ACHN (cell line): ENCODE results near the gene SCNN1B.

Source experiments
- DNase-seq: peaks from one replicate; pipeline ENCODE4 v3.0.0-alpha.2; 2015
- in situ Hi-C: cut with HindIII; loops from 2 replicates; pipeline ENCODE4 v1.10.0; 2017; ENCODE audit warnings: low sequenced_read_pairs, low pct_ligation_motif_present, low pct_unique_long_range_greater_than_20kb

SCNN1B gene

DNA sequence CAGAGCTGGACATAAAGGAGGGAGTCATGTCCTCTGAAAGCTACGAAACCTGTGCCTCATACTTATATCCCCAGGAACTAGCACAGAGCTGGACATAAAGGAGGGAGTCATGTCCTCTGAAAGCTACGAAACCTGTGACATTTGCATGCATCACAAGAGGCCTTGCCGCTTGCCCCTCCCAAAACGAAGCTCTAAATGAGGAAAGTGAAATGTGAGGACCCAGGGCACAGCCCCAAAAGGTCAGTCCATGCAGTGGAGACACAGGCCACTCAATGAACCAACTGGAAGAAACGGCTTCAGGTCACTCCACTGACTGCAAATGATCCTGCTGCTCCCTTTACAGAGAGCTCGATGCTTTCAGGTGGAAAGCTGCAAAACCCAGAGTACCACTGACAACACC is 112.6 kb downstream of the SCNN1B start:
- no peak for DNase-seq
- in situ Hi-C loops, result no loop called here

DNA sequence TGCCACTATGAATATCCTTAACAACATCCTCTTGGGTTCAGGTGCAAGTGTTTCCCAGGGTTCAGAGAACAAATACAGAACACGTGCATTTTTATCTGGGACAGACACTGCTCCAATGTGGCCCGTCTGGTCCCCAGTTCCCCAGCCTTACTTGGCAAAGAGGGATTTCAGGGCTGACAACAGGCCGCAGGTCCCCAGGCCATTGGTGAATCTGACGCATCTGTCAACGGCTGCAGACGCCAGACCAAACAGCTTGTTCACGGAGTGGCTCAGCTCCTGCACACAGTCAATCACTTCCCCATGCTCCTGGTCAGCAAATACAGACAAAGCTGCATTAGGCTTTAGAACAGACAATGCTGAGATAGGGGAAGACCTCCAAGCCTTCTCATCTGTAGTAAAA is 114.7 kb downstream of the SCNN1B start:
- no peak for DNase-seq
- in situ Hi-C loops, result no loop called here

DNA sequence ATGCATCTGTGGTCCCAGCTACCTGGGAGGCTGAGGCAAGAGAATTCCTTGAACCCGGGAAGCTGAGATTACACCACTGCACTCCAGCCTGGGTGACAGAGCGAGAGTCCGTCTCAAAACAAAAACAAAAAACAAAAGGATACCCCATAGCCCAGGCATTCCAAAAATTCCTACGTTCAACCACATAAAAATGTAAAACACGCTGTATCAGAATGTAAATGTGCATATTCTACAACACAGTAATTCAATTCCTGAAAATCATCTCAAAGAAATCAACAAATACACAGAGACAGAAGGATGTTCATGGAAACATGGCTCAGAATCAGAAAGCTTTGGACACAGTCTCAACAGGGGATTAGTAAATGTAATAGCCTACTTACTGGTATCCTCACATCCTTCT is 117.9 kb downstream of the SCNN1B start:
- no peak for DNase-seq
- in situ Hi-C loops, result no loop called here

DNA sequence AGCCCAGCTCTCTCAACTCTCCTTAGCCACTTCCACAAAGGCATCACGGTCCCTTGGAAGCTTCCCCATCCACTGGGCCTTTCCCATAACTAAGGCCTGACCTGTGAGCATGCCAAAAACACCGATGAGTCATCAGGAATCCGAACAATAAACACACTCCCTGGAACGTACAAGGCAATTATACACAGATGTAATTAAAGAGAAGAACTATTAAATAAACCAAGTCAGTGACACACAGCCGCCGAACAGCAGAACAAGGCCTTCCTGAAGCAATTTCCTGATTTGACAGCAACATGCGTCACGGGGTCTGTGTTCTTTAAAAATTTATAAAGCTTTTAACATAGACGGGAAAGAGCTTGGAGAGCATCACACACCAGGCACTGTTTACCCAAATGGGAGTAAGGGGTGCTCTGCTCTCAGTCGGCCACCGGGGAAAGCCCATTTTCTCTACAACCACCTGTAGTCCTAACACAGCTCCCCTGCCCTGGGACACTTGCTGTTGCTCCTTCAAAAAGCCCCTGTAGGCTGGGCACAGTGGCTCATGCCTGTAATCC is 121.5 kb downstream of the SCNN1B start:
- peak; percentile 57 for DNase-seq
- in situ Hi-C loops, result no loop called here

DNA sequence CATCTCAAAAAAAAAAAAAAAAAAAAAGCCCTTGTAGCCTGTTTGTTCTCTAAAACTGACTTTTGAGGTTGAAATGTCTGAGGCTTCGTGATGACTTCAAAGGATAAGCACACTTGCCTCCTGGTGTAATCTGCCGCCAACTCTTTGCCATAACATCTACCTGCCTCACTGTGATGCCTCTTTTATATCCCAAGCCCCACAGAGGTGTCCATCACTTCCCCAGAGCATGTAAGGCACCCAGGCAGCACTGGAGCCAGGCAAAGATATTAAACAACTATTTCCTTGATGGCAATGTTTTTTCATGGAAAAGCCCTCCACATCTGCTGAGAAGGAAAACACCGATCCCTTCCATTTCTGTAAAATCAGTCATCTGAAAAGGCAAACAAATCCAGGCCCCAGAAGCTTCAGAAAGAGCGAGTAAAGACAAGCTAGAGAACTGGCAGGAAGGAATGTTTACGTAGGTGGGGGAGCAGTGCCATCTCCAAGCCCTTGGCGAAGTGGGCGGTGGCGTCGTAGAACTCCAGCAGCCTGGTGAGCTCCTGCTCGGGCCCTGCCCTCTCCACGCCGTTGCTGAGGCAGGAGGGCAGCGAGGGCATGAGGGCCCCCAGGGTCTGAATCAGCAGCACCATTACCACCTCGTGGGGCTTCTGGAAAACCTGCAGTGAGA is 122.3 kb downstream of the SCNN1B start:
- in situ Hi-C loops, result no loop called here
- no peak for DNase-seq

DNA sequence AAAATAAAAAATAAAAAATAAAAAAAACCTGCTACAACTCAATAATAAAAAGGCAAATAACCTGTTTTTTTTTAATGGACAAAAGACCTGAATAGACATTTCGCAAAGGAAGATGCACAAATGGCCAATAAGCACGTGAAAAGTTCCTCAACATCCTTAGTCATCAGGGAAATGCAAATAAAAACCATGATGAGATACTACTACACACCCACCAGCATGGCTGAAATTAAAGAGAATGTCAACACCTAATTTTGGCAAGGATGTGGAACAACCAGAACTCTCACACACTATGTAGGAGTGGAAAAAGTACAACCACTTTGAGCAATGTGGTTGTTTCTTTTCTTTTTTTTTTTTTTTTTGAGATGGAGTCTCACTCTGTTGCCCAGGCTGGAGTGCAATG is 126.2 kb downstream of the SCNN1B start:
- no peak for DNase-seq
- in situ Hi-C loops, result loop anchor here (25.0 kb wide), 1 partner anchor 241 kb away; the partner anchor contains the start of gene SCNN1G
